HEK293 (cell line): ENCODE measurements around the gene DNAJA3.
A peak's percentile ranks its signal among the peaks of the same experiment; 100 is the strongest.

Experiments used
- FEZF1 ChIP-seq: fragments of 450-650 bp; formaldehyde crosslinking; IDR thresholded peaks from 2 replicates; pipeline ENCODE4 v1.5.1; 2016; ENCODE audit warnings: missing biosample characterization, missing genetic modification characterization
- GFI1B ChIP-seq: fragments of 450-650 bp; formaldehyde crosslinking; IDR thresholded peaks from 2 replicates; pipeline ENCODE4 v1.5.1; 2016; ENCODE audit warnings: missing biosample characterization, missing genetic modification characterization
- KLF9 ChIP-seq: fragments of 450-650 bp; formaldehyde crosslinking; IDR thresholded peaks from 2 replicates; pipeline ENCODE4 v1.5.1; 2016; ENCODE audit warnings: missing biosample characterization, missing genetic modification characterization, low read depth
- OSR2 ChIP-seq: fragments of 450-650 bp; formaldehyde crosslinking; IDR thresholded peaks from 2 replicates; pipeline ENCODE4 v1.5.1; 2016; ENCODE audit warnings: missing biosample characterization, missing genetic modification characterization
- TCF7L2 ChIP-seq: IDR thresholded peaks from 2 replicates; pipeline ENCODE4 v1.6.1; 2011; ENCODE audit warnings: low read depth, mild to moderate bottlenecking, inconsistent platforms, low read length, moderate library complexity, borderline replicate concordance
- ZBTB7A ChIP-seq: fragments of 450-650 bp; formaldehyde crosslinking; IDR thresholded peaks from 2 replicates; pipeline ENCODE4 v1.5.1; 2016; ENCODE audit warnings: low read depth, missing biosample characterization, missing genetic modification characterization
- ZNF155 ChIP-seq: fragments of 450-650 bp; formaldehyde crosslinking; IDR thresholded peaks from 2 replicates; pipeline ENCODE4 v1.5.1; 2016; ENCODE audit warnings: missing biosample characterization, missing genetic modification characterization
- ZNF248 ChIP-seq: fragments of 450-650 bp; formaldehyde crosslinking; IDR thresholded peaks from 2 replicates; pipeline ENCODE4 v1.5.1; 2017; ENCODE audit warnings: missing biosample characterization, missing genetic modification characterization
- ZNF274 ChIP-seq, 2 experiments: fragments of 200-500 bp in 1 of 2; fragments of 450-650 bp in 1 of 2; sonication (Bioruptor generic) in 1 of 2; formaldehyde crosslinking in 1 of 2; IDR thresholded peaks; 2 replicates each; pipeline versions ENCODE4 v1.5.1 to v1.6.1; 2014 to 2016; ENCODE audit warnings: borderline replicate concordance in 1 of 2, inconsistent platforms in 1 of 2, low read length in 1 of 2, missing biosample characterization in 1 of 2, missing genetic modification characterization in 1 of 2
- ZNF571 ChIP-seq: fragments of 450-650 bp; formaldehyde crosslinking; IDR thresholded peaks from 2 replicates; pipeline ENCODE4 v1.5.0; 2017; ENCODE audit warnings: missing biosample characterization, missing genetic modification characterization
- ZNF623 ChIP-seq: fragments of 450-650 bp; formaldehyde crosslinking; IDR thresholded peaks from 2 replicates; pipeline ENCODE4 v1.5.1; 2016; ENCODE audit warnings: missing biosample characterization, missing genetic modification characterization
- ZNF670 ChIP-seq: fragments of 450-650 bp; formaldehyde crosslinking; IDR thresholded peaks from 2 replicates; pipeline ENCODE4 v1.5.1; 2016; ENCODE audit warnings: missing biosample characterization, missing genetic modification characterization, low read depth
- ZNF677 ChIP-seq: fragments of 450-650 bp; IDR thresholded peaks from 2 replicates; pipeline ENCODE4 v1.5.0; 2018; ENCODE audit warnings: missing biosample characterization, mild to moderate bottlenecking, missing genetic modification characterization, moderate library complexity
- ZNF747 ChIP-seq: fragments of 450-650 bp; formaldehyde crosslinking; IDR thresholded peaks from 2 replicates; pipeline ENCODE4 v1.5.1; 2016; ENCODE audit warnings: missing biosample characterization, missing genetic modification characterization
- ZNF768 ChIP-seq: fragments of 450-650 bp; formaldehyde crosslinking; IDR thresholded peaks from 2 replicates; pipeline ENCODE4 v1.5.1; 2018; ENCODE audit warnings: missing biosample characterization, mild to moderate bottlenecking, missing genetic modification characterization
- ZNF792 ChIP-seq: fragments of 450-650 bp; formaldehyde crosslinking; IDR thresholded peaks from 2 replicates; pipeline ENCODE4 v1.5.1; 2016; ENCODE audit warnings: missing biosample characterization, missing genetic modification characterization
- ZSCAN30 ChIP-seq: fragments of 450-650 bp; IDR thresholded peaks from 2 replicates; pipeline ENCODE4 v1.5.1; 2018; ENCODE audit warnings: missing biosample characterization, mild to moderate bottlenecking, missing genetic modification characterization, moderate library complexity
- TF ChIP-seq, protein P1 (sequence below): fragments of 450-650 bp; formaldehyde crosslinking; IDR thresholded peaks from 2 replicates; pipeline ENCODE4 v1.5.1; 2016; ENCODE audit warnings: missing biosample characterization, missing genetic modification characterization, borderline replicate concordance
- TF ChIP-seq, protein P2 (sequence below): fragments of 450-650 bp; formaldehyde crosslinking; conservative IDR thresholded peaks from 2 replicates; pipeline ENCODE4 v1.5.1; 2016; ENCODE audit warnings: low read depth, missing biosample characterization, missing genetic modification characterization
- TF ChIP-seq, protein P3 (sequence below): fragments of 450-650 bp; formaldehyde crosslinking; IDR thresholded peaks from 2 replicates; pipeline ENCODE4 v1.5.1; 2017; ENCODE audit warnings: missing biosample characterization, mild to moderate bottlenecking, missing genetic modification characterization, moderate library complexity
- TF ChIP-seq, protein P4 (sequence below): fragments of 450-650 bp; formaldehyde crosslinking; IDR thresholded peaks from 2 replicates; pipeline ENCODE4 v1.5.1; 2016; ENCODE audit warnings: missing biosample characterization, missing genetic modification characterization
- TF ChIP-seq, protein P5 (sequence below): fragments of 450-650 bp; IDR thresholded peaks from 2 replicates; pipeline ENCODE4 v1.5.1; 2018; ENCODE audit warnings: missing biosample characterization, mild to moderate bottlenecking, missing genetic modification characterization

Gene DNAJA3

DNA sequence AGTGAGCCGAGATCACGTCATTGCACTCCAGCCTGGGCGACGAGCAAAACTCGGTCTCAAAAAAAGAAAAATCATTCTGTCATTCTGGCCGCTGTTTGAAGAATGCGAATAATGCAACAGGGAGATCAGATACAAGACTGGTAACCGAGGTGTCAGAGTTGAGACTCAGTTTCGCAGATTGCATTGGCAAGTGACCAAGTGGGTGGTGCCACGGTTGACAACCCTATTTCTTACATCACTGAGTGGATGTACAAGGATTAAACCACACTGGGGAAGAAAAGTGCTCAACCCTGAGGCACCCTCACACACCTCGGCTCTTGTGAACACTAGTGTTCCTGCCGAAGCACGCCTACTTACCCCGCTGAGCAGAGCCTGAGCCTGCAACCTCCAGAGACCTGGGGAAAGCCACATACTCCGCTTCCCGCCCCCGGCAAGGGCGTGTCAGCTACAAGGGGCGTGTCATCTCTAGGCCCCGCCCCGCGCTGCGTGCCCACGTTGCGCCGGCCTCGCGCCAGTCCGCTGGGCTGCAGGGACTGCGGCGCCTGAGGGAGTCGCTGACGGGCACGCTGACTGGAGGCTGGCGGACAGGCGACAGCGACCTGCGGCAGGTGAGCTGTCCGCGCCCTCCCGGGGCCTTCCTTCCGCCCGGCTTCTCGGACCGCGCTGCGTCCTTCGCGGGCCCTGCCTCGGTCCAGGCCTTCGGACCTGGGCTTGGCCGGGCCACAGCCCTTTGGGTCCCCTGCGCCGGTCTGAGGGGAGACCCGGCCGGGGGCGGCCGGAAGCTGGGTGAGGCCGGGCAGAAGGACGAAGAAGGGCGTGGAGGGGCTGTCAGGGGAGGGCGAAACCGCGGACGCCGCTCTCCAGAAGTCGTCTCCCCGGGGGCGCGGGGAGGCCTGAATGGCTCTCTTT, 50.5 kb downstream of the DNAJA3 start, which contains the start of gene HMOX2 (continued):
- TF ChIP-seq, protein P1, sequence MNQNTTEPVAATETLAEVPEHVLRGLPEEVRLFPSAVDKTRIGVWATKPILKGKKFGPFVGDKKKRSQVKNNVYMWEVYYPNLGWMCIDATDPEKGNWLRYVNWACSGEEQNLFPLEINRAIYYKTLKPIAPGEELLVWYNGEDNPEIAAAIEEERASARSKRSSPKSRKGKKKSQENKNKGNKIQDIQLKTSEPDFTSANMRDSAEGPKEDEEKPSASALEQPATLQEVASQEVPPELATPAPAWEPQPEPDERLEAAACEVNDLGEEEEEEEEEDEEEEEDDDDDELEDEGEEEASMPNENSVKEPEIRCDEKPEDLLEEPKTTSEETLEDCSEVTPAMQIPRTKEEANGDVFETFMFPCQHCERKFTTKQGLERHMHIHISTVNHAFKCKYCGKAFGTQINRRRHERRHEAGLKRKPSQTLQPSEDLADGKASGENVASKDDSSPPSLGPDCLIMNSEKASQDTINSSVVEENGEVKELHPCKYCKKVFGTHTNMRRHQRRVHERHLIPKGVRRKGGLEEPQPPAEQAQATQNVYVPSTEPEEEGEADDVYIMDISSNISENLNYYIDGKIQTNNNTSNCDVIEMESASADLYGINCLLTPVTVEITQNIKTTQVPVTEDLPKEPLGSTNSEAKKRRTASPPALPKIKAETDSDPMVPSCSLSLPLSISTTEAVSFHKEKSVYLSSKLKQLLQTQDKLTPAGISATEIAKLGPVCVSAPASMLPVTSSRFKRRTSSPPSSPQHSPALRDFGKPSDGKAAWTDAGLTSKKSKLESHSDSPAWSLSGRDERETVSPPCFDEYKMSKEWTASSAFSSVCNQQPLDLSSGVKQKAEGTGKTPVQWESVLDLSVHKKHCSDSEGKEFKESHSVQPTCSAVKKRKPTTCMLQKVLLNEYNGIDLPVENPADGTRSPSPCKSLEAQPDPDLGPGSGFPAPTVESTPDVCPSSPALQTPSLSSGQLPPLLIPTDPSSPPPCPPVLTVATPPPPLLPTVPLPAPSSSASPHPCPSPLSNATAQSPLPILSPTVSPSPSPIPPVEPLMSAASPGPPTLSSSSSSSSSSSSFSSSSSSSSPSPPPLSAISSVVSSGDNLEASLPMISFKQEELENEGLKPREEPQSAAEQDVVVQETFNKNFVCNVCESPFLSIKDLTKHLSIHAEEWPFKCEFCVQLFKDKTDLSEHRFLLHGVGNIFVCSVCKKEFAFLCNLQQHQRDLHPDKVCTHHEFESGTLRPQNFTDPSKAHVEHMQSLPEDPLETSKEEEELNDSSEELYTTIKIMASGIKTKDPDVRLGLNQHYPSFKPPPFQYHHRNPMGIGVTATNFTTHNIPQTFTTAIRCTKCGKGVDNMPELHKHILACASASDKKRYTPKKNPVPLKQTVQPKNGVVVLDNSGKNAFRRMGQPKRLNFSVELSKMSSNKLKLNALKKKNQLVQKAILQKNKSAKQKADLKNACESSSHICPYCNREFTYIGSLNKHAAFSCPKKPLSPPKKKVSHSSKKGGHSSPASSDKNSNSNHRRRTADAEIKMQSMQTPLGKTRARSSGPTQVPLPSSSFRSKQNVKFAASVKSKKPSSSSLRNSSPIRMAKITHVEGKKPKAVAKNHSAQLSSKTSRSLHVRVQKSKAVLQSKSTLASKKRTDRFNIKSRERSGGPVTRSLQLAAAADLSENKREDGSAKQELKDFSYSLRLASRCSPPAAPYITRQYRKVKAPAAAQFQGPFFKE (tag by site-specific recombination) = 0 out of 2 replicates have a peak, but pooled peaks have one; percentile 24
- TF ChIP-seq, protein P2, sequence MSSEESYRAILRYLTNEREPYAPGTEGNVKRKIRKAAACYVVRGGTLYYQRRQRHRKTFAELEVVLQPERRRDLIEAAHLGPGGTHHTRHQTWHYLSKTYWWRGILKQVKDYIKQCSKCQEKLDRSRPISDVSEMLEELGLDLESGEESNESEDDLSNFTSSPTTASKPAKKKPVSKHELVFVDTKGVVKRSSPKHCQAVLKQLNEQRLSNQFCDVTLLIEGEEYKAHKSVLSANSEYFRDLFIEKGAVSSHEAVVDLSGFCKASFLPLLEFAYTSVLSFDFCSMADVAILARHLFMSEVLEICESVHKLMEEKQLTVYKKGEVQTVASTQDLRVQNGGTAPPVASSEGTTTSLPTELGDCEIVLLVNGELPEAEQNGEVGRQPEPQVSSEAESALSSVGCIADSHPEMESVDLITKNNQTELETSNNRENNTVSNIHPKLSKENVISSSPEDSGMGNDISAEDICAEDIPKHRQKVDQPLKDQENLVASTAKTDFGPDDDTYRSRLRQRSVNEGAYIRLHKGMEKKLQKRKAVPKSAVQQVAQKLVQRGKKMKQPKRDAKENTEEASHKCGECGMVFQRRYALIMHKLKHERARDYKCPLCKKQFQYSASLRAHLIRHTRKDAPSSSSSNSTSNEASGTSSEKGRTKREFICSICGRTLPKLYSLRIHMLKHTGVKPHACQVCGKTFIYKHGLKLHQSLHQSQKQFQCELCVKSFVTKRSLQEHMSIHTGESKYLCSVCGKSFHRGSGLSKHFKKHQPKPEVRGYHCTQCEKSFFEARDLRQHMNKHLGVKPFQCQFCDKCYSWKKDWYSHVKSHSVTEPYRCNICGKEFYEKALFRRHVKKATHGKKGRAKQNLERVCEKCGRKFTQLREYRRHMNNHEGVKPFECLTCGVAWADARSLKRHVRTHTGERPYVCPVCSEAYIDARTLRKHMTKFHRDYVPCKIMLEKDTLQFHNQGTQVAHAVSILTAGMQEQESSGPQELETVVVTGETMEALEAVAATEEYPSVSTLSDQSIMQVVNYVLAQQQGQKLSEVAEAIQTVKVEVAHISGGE = peak; percentile 51; the same call in 1 of the 2 replicates
- TF ChIP-seq ZNF768 (tag by site-specific recombination) = no peak
- TF ChIP-seq ZNF623 (tag by site-specific recombination) = no peak
- peak; percentile 89 for TF ChIP-seq ZSCAN30 (tag by site-specific recombination)
- no peak for TF ChIP-seq ZNF670 (tag by site-specific recombination)
- TF ChIP-seq ZNF571 (tag by site-specific recombination) = no peak
- peak; percentile 66; the same call in 1 of the 2 replicates for TF ChIP-seq ZBTB7A (tag by site-specific recombination)
- TF ChIP-seq FEZF1 (tag by site-specific recombination) = no peak
- TF ChIP-seq KLF9 = peak; percentile 98
- TF ChIP-seq, protein P3, sequence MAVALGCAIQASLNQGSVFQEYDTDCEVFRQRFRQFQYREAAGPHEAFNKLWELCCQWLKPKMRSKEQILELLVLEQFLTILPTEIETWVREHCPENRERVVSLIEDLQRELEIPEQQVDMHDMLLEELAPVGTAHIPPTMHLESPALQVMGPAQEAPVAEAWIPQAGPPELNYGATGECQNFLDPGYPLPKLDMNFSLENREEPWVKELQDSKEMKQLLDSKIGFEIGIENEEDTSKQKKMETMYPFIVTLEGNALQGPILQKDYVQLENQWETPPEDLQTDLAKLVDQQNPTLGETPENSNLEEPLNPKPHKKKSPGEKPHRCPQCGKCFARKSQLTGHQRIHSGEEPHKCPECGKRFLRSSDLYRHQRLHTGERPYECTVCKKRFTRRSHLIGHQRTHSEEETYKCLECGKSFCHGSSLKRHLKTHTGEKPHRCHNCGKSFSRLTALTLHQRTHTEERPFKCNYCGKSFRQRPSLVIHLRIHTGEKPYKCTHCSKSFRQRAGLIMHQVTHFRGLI (tag by site-specific recombination) = no peak
- no peak for TF ChIP-seq ZNF248 (tag by site-specific recombination)
- no peak for TF ChIP-seq GFI1B (tag by site-specific recombination)
- TF ChIP-seq, protein P4, sequence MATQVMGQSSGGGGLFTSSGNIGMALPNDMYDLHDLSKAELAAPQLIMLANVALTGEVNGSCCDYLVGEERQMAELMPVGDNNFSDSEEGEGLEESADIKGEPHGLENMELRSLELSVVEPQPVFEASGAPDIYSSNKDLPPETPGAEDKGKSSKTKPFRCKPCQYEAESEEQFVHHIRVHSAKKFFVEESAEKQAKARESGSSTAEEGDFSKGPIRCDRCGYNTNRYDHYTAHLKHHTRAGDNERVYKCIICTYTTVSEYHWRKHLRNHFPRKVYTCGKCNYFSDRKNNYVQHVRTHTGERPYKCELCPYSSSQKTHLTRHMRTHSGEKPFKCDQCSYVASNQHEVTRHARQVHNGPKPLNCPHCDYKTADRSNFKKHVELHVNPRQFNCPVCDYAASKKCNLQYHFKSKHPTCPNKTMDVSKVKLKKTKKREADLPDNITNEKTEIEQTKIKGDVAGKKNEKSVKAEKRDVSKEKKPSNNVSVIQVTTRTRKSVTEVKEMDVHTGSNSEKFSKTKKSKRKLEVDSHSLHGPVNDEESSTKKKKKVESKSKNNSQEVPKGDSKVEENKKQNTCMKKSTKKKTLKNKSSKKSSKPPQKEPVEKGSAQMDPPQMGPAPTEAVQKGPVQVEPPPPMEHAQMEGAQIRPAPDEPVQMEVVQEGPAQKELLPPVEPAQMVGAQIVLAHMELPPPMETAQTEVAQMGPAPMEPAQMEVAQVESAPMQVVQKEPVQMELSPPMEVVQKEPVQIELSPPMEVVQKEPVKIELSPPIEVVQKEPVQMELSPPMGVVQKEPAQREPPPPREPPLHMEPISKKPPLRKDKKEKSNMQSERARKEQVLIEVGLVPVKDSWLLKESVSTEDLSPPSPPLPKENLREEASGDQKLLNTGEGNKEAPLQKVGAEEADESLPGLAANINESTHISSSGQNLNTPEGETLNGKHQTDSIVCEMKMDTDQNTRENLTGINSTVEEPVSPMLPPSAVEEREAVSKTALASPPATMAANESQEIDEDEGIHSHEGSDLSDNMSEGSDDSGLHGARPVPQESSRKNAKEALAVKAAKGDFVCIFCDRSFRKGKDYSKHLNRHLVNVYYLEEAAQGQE (tag by site-specific recombination) = peak; percentile 73
- TF ChIP-seq ZNF155 (tag by site-specific recombination) = no peak
- no peak for TF ChIP-seq ZNF274 (IDR thresholded peaks at IDR 0.05; ENCODE audit: low read length)
- no peak for TF ChIP-seq ZNF274 (tag by site-specific recombination; IDR thresholded peaks at IDR 0.05; ENCODE audit: borderline replicate concordance)
- no peak for TF ChIP-seq ZNF747
- no peak for TF ChIP-seq ZNF792 (tag by site-specific recombination)
- no peak for TF ChIP-seq ZNF677 (tag by site-specific recombination)
- no peak for TF ChIP-seq TCF7L2
- TF ChIP-seq, protein P5, sequence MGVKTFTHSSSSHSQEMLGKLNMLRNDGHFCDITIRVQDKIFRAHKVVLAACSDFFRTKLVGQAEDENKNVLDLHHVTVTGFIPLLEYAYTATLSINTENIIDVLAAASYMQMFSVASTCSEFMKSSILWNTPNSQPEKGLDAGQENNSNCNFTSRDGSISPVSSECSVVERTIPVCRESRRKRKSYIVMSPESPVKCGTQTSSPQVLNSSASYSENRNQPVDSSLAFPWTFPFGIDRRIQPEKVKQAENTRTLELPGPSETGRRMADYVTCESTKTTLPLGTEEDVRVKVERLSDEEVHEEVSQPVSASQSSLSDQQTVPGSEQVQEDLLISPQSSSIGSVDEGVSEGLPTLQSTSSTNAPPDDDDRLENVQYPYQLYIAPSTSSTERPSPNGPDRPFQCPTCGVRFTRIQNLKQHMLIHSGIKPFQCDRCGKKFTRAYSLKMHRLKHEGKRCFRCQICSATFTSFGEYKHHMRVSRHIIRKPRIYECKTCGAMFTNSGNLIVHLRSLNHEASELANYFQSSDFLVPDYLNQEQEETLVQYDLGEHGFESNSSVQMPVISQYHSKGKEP = peak; percentile 50; the same call in 1 of the 2 replicates
- TF ChIP-seq OSR2 (tag by site-specific recombination) = no peak
